HG02970 (cell line): ENCODE measurements around the gene KLF8.
"Not testable (repeated sequence)": the region's sequence is repeated elsewhere in the genome, so short reads cannot be mapped to it uniquely, and the experiment has no call there.

ENCODE experiments used
- ATAC-seq: cut with Tn5 transposase; IDR thresholded peaks from one replicate; pipeline ENCODE4 v1.9.1; 2021; ENCODE audit warnings: mild to moderate bottlenecking, moderate library complexity, moderate number of reproducible peaks; ENCODE audit not compliant: unreplicated experiment, low FRiP score

Gene KLF8

GRCh38 chrX:56232221-56233082 lies at the start of gene KLF8:
TSS of gene KLF8 (plus strand) at chrX:56232356. CDS start at chrX:56233335, 979 bp downstream.
- no peak for ATAC-seq

DNA sequence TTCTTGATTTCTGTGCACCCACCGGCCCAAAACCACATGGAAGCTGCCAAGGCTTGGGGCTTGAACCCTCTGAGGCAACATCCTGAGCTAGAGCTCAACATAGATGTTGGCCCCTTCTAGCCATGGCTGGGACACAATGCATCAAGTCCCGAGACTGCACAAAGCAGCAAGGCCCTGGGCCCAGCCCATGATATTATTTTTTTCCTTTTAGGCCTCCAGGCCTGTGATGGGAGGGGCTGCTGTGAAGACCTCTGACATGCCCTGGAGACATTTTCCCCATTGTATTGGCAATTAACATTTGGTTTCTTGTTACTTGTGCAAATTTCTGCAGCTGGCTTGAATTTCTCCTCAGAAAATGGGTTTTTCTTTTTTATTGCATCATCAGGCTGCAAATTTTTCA lies 25.2 kb upstream of the KLF8 start:
- ATAC-seq, result not testable (repeated sequence)

DNA sequence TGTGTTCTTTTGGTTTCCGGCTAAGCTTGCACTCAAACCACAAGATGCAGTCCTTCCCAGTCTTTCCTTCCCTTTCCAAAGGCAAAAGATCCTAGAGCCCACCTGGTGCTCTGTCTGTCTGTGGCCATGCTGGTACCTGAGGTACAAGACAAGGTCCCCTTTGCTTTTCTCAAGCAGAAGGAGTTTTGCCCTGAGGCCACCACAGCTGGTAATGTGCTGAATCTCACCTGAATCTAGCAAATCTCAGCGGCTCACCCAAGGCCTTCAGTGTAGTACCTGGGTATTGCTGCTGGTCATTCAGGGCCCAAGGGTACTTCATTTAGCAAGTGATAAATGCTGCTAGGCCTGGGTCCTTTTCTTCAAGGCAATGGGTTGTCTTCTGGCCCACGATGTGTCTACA lies 20.5 kb upstream of the KLF8 start:
- no peak for ATAC-seq

DNA sequence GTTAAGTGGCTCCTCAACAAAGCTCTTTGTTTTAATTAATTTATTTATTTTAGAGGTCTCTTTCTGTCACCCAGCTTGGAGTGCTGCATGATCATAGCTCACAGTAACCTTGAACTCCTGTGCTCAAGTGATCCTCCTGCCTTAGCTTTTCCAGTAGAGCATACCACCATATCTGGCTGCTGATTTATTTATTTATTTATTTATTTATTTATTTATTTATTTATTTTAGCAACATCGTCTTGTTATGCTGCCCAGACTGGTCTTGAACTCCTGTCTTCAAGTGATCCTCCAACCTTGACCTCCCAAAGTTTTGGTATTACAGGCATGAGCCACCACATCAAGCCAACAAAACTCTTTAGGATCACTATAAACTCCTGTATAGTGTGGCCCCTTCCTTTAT lies 15.8 kb upstream of the KLF8 start:
- ATAC-seq, result no peak

GRCh38 chrX:56219700-56220099 lies 12.5 kb upstream of the KLF8 start:
- ATAC-seq, result no peak

DNA sequence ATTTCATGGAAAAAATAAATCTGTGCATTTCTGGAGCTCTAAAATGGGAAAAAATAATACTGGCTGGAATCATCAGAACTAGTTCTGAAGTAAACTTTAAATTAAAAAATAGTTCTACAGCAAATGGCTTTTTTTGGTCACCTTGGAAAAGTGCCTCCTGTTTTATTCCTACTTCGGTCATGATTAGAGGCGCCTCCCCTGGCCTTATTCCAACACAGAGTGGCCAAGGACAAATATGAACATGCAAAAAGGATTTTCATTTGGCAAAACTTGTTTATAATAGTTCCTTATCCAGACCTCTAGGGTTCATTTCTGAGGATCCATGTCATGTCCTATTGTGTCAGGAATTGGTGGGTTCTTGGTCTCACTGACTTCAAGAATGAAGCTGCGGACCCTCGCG lies 11.1 kb upstream of the KLF8 start:
- ATAC-seq, result no peak

- no peak for ATAC-seq
These were observed 9.6 kb upstream of the KLF8 start for GRCh38 chrX:56222473-56223000.

GRCh38 chrX:56226980-56227379 lies 5.2 kb upstream of the KLF8 start:
- no peak for ATAC-seq

GRCh38 chrX:56228914-56229313 lies 3.2 kb upstream of the KLF8 start:
- no peak for ATAC-seq

DNA sequence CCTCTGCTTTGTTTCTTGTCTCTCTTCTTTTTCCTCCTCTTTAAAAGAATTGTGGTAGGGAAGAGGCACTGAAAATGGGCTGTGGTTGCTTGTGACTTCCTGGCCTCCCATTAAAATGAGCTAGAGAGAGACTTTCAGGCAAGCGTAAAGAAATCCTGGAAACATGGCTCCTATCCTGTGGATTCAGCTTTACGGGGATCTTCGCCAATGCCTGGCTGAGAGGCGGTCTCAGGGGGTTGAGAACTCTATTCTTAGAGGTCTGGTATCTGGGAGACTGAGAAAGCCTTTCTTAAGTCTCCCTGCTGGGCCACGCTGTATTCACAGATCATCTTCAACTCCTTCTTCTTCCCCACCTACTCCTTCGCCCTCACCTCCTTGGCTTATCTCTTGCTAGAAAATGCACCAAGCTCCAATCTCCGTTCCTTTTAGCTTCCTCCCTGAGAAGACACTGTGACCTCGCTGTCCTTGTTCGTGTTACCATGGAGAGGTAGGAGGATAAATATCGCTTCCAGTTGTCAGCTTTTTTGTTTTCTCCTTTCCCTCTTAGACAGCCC lies 542 bp upstream of the KLF8 start:
- no peak for ATAC-seq

DNA sequence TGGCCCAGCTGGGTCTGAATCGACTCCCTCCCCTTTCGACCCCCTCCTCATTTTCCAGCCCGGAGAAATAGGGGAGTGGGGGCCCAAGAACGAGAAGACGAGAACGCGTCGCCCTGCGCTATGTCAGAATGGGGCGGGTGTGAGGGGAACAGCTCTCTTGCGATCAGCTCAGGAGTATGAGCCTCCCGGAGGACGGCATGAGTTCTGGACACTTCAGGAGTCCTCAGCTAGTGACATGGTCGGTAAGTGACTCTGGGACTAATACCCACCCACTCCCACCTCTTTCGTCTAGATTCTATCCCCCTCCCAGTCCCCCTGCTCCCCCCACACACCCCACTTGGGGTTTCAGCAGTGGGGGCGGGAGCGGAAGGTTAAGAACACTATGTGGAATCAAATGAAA lies 944 bp downstream of the KLF8 start:
- no peak for ATAC-seq

DNA sequence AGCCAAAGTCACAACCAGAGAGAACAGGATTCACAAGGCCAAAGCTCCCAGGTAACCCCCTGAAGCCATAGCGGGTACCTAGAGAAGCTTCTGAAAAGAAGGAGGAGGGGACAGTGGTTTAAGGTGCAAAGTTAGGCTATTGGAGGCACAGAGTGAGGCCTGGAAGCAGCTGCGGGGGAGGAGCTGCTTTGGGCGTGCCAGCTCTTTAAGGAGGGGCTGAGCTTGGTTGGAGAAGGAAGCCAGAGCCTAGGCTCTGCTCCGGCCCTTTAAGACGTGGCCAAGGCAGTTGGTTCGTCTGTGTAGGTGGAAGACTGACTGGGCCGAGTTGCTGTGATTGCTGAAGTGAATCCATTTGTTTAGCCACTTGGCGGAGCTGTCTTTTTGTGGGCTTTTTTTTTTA lies 1.5 kb downstream of the KLF8 start:
- no peak for ATAC-seq

DNA sequence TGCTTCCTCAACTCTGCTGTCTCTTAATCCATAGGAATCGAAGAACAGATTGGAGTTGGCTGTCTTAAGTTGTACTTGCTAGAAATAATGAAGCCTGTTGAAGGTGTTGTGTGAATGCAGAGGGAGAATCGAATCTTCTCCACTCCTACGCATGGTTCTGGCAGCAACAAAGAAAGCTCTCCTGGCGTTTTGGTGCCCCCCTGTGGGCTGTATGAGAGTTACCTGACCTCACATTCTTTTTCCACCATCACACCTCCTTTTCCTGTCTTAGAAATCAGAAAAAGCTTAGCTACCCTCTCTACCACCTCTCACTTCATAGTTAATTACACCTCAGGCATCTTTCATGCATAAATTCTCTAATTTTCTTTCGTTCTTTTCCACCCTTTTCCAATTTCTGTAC lies 16.3 kb downstream of the KLF8 start:
- peak; percentile 71 for ATAC-seq

GRCh38 chrX:56253832-56254703 lies 21.9 kb downstream of the KLF8 start:
- no peak for ATAC-seq

- no peak for ATAC-seq
These were observed 36.7 kb downstream of the KLF8 start for GRCh38 chrX:56268888-56269287.

DNA sequence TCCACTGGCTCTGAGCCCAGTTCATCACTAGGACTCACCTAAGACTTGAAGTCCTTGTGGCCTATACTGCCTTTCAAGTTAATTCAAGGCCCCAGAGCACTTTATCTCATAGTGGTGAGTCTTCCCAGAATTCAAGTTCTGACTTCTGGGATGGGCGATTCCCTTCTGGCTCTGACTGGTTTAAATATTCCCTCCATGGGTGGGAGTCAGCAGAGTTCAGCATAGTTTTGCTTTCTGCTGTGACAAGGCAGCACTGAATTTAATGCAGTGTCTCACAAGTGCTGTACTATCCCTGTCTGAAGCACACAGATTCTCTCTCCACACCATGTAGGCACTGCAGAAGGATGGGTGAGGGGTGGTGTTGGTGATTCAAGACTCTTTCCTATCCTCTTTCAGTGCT lies 46.5 kb downstream of the KLF8 start:
- ATAC-seq, result no peak

GRCh38 chrX:56279863-56280262 lies 47.7 kb downstream of the KLF8 start:
- ATAC-seq, result no peak

DNA sequence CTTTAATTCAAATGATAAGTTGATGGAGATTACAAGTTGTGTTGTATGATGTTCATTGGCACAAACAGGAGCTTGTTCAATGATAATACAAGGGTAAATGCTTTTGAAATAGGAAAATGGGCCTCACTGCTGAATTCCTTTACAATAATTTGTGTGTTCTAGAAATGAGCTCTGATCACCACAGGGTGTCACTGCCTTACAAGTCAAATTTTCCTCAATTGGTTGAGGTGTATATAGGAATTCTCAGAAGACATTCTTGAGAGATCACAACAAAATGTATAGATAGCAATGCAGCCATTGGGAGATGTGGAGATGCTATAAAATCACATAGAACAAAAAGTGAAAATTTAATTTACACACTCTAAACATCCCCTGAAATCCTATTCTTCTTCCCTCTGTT lies 49.6 kb downstream of the KLF8 start:
- ATAC-seq, result no peak

- no peak for ATAC-seq
These were observed 52.1 kb downstream of the KLF8 start for GRCh38 chrX:56284269-56284668.

GRCh38 chrX:56288608-56289007 lies 56.5 kb downstream of the KLF8 start:
- ATAC-seq, result no peak

GRCh38 chrX:56289449-56289848 lies 57.3 kb downstream of the KLF8 start:
- ATAC-seq, result no peak
